H9 (cell line): ENCODE results near the gene TBXAS1. TPM values are rescaled to one million over a fixed set of nuclear protein-coding genes. Genes with fewer than 3 reads are reported as not detected.

Source experiments
- DNase-seq: peaks from one replicate; pipeline ENCODE4 v3.0.0-alpha.2; 2017
- H2AFZ ChIP-seq: one replicate; pipeline ENCODE4 v1.6.1; 2013; ENCODE audit warnings: mild to moderate bottlenecking, low read length, control low read depth, moderate library complexity
- H2AK5ac ChIP-seq: 2 replicates; pipeline ENCODE4 v1.6.1; 2013; ENCODE audit warnings: low read length, control low read depth, mixed read lengths; ENCODE audit not compliant: insufficient read length
- H2BK120ac ChIP-seq: one replicate; pipeline ENCODE4 v1.6.1; 2013; ENCODE audit warnings: low read depth, mild to moderate bottlenecking, low read length, control low read depth, inconsistent platforms; ENCODE audit not compliant: poor library complexity, severe bottlenecking
- H2BK12ac ChIP-seq: 2 replicates; pipeline ENCODE4 v1.6.1; 2013; ENCODE audit warnings: low read length, control low read depth, mixed read lengths, low read depth; ENCODE audit not compliant: insufficient read length
- H2BK15ac ChIP-seq: 2 replicates; pipeline ENCODE4 v1.6.1; 2013; ENCODE audit warnings: low read depth, low read length, control low read depth
- H2BK20ac ChIP-seq: one replicate; pipeline ENCODE4 v1.6.1; 2013; ENCODE audit warnings: low read depth, mild to moderate bottlenecking, low read length, control low read depth, inconsistent platforms; ENCODE audit not compliant: poor library complexity, severe bottlenecking
- H2BK5ac ChIP-seq: 2 replicates; pipeline ENCODE4 v1.6.1; 2013; ENCODE audit warnings: low read length, control low read depth, mixed read lengths; ENCODE audit not compliant: insufficient read length
- H3K14ac ChIP-seq: 2 replicates; pipeline ENCODE4 v1.6.1; 2013; ENCODE audit warnings: low read length, control low read depth; ENCODE audit not compliant: insufficient read depth
- H3K18ac ChIP-seq: 2 replicates; pipeline ENCODE4 v1.6.1; 2013; ENCODE audit warnings: low read depth, mild to moderate bottlenecking, mixed read lengths, low read length, control low read depth; ENCODE audit not compliant: insufficient read length
- H3K23ac ChIP-seq: 2 replicates; pipeline ENCODE4 v1.6.1; 2013; ENCODE audit warnings: low read length, control low read depth, mixed read lengths, low read depth; ENCODE audit not compliant: insufficient read length
- H3K23me2 ChIP-seq: 2 replicates; pipeline ENCODE4 v1.6.1; 2013; ENCODE audit warnings: low read depth, mild to moderate bottlenecking, mixed read lengths, low read length, control low read depth; ENCODE audit not compliant: insufficient read length, poor library complexity, severe bottlenecking
- H3K27ac ChIP-seq: 2 replicates; pipeline ENCODE4 v1.5.1; 2013; ENCODE audit warnings: low read length, control low read depth, mixed read lengths, low read depth; ENCODE audit not compliant: insufficient read length
- H3K27me3 ChIP-seq: 2 replicates; pipeline ENCODE4 v1.6.1; 2013; ENCODE audit warnings: low read length, control low read depth, inconsistent platforms; ENCODE audit not compliant: insufficient read depth
- H3K4ac ChIP-seq: 2 replicates; pipeline ENCODE4 v1.6.1; 2013; ENCODE audit warnings: low read depth, mild to moderate bottlenecking, control low read depth, inconsistent platforms, low read length, moderate library complexity
- H3K4me1 ChIP-seq: 2 replicates; pipeline ENCODE4 v1.6.1; 2013; ENCODE audit warnings: low read length, control low read depth, inconsistent platforms; ENCODE audit not compliant: insufficient read depth
- H3K4me2 ChIP-seq: 2 replicates; pipeline ENCODE4 v1.6.1; 2013; ENCODE audit warnings: low read length, control low read depth, mixed read lengths; ENCODE audit not compliant: insufficient read length, insufficient read depth
- H3K56ac ChIP-seq: 2 replicates; pipeline ENCODE4 v1.6.1; 2013; ENCODE audit warnings: low read depth, mild to moderate bottlenecking, mixed read lengths, low read length, control low read depth; ENCODE audit not compliant: insufficient read length
- H3K79me1 ChIP-seq: 2 replicates; pipeline ENCODE4 v1.6.1; 2013; ENCODE audit warnings: low read depth, mild to moderate bottlenecking, moderate library complexity, low read length, control low read depth, inconsistent platforms; ENCODE audit not compliant: insufficient read depth, poor library complexity, severe bottlenecking
- H3K79me2 ChIP-seq: 2 replicates; pipeline ENCODE4 v1.6.1; 2013; ENCODE audit warnings: low read length, control low read depth, inconsistent platforms; ENCODE audit not compliant: insufficient read depth
- H3K9ac ChIP-seq: 2 replicates; pipeline ENCODE4 v1.6.1; 2013; ENCODE audit warnings: low read length, control low read depth, mixed read lengths; ENCODE audit not compliant: insufficient read length; ENCODE audit errors: extremely low read depth
- H3K9me3 ChIP-seq: one replicate; pipeline ENCODE4 v1.6.1; 2013; ENCODE audit warnings: low read depth, low read length, inconsistent platforms; ENCODE audit not compliant: control insufficient read depth
- H3T11ph ChIP-seq: one replicate; pipeline ENCODE4 v1.6.1; 2013; ENCODE audit warnings: mild to moderate bottlenecking, low read length, control low read depth, inconsistent platforms
- H4K20me1 ChIP-seq: one replicate; pipeline ENCODE4 v1.6.1; 2013; ENCODE audit not compliant: control insufficient read depth, insufficient read length, insufficient read depth
- H4K5ac ChIP-seq: 2 replicates; pipeline ENCODE4 v1.6.1; 2013; ENCODE audit warnings: low read depth, mild to moderate bottlenecking, mixed read lengths, low read length, control low read depth; ENCODE audit not compliant: insufficient read length
- H4K8ac ChIP-seq: replicated peaks from 2 replicates; pipeline ENCODE4 v1.6.1; 2013; ENCODE audit warnings: low read length, control low read depth, mixed read lengths, low read depth; ENCODE audit not compliant: insufficient read length
- H4K91ac ChIP-seq: 2 replicates; pipeline ENCODE4 v1.6.1; 2013; ENCODE audit warnings: low read depth, mild to moderate bottlenecking, moderate library complexity, mixed read lengths, low read length, control low read depth; ENCODE audit not compliant: insufficient read length
- H3K27ac Mint-ChIP-seq, 3 experiments: 2 replicates in 2 of 3; 3 replicates in 1 of 3; pipeline ENCODE4 v1.8.0; 2020 to 2021; ENCODE audit warnings: mixed read lengths in 3 of 3, mild to moderate bottlenecking in 1 of 3, moderate library complexity in 1 of 3
- H3K27me3 Mint-ChIP-seq: 2 replicates; pipeline ENCODE4 v1.8.0; 2021; ENCODE audit warnings: low read depth, mild to moderate bottlenecking, moderate library complexity, mixed read lengths
- H3K36me3 Mint-ChIP-seq, 3 experiments: 2 replicates in 2 of 3; 3 replicates in 1 of 3; pipeline ENCODE4 v1.8.0; 2020 to 2021; ENCODE audit warnings: low read depth in 3 of 3, mixed read lengths in 3 of 3; ENCODE audit not compliant: insufficient read depth in 1 of 3
- H3K4me1 Mint-ChIP-seq, 2 experiments: 2 replicates each; pipeline ENCODE4 v1.8.0; 2020; ENCODE audit warnings: mixed read lengths in 2 of 2
- H3K4me3 Mint-ChIP-seq, 2 experiments: 2 replicates in 1 of 2; 3 replicates in 1 of 2; pipeline ENCODE4 v1.8.0; 2020 to 2021; ENCODE audit warnings: mild to moderate bottlenecking in 2 of 2, mixed read lengths in 2 of 2, moderate library complexity in 1 of 2
- H3K9me3 Mint-ChIP-seq, 2 experiments: 2 replicates in 1 of 2; 3 replicates in 1 of 2; pipeline ENCODE4 v1.8.0; 2020; ENCODE audit warnings: mild to moderate bottlenecking in 2 of 2, mixed read lengths in 2 of 2, moderate library complexity in 1 of 2
- CTCF ChIP-seq: fragments of 200-600 bp; sonication (generic); conservative IDR thresholded peaks from 3 replicates; pipeline ENCODE4 v1.8.0; 2021; ENCODE audit warnings: antibody characterized with exemption, mild to moderate bottlenecking
- WGBS: extraction: QIAGEN DNeasy Blood & Tissue Kit; methylation state at CpG from one replicate; pipeline ENCODE4 v1.1.7; 2013; ENCODE audit warnings: missing lambda C conversion rate, low lambda C conversion rate, mixed read lengths; ENCODE audit not compliant: insufficient read length; ENCODE audit errors: extremely low coverage; 5-methylcytosine and 5-hydroxymethylcytosine counted together
- total RNA-seq: library from RNA; stranded (reverse); gene quantifications from 2 replicates; pipeline ENCODE4 v1.2.1, GENCODE V29; 2021

TBXAS1 gene
- total RNA-seq, 1 experiment from 2014 or later = 0.39 TPM

DNA sequence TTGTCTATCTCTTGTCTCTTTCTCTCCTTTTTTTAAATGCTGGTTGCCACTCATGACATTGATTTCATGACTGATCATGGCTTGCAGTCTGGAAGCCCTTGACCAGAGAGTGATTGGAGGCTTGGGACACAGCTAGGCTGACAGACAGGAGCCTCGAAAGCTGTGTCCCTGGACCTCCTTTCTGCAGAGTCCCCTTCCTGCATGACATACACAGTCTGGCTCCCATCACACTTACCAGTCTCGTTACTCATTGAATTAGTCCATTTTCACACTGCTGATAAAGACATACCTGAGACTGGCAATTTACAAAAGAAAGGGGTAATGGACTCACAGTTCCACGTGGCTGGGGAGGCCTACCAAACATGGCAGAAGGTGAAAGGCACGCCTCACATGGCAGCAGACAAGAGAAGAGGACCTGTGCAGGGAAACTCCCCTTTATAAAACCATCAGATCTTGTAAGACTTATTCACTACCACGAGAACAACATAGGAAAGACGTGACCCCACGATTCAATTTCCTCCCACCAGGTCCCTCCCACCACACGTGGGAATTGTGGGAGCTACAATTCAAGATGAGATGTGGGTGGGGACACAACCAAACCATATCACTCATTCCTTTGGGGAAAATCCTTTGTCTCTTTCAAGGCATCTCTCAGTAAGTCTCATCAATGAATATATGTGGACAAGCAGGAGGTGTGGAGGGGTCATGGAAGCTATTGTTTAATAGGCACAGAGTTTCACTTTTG lies 102.3 kb downstream of the TBXAS1 start:
- H3K4me1 ChIP-seq = peaks cover 2% of the 10 kb centered on the region; the same call in 1 of the 2 replicates
- no peak overlapping the region for H3K4me2 ChIP-seq
- no peaks in the 10 kb centered on the region for H3K23me2 ChIP-seq
- no peak overlapping the region for H4K8ac ChIP-seq
- no peak overlapping the region for H3K14ac ChIP-seq
- H3K4me1 Mint-ChIP-seq = peaks cover 5 to 6% of the 10 kb centered on the region in 2 experiments
- no peak overlapping the region for H2BK12ac ChIP-seq
- H3K23ac ChIP-seq = no peak overlapping the region
- H3K9me3 Mint-ChIP-seq = no peaks in the 10 kb centered on the region; a peak in 1 of 5 replicates
- H3K27me3 ChIP-seq = no peaks in the 10 kb centered on the region
- H2AK5ac ChIP-seq = no peak overlapping the region
- no CpG with 5 or more reads among the region's 8 CpGs for WGBS
- H4K20me1 ChIP-seq = no peaks in the 10 kb centered on the region
- no peak overlapping the region for H3T11ph ChIP-seq
- no peaks in the 10 kb centered on the region for H3K9me3 ChIP-seq
- peak overlapping the region in 1 of 3 experiments; percentile 34; a peak in 1 of 7 replicates for H3K27ac Mint-ChIP-seq
- no peak overlapping the region for H3K9ac ChIP-seq
- H3K56ac ChIP-seq = no peak overlapping the region
- no peaks in the 10 kb centered on the region for H3K79me2 ChIP-seq
- no peak for TF ChIP-seq CTCF
- H3K27me3 Mint-ChIP-seq = peaks cover 2% of the 10 kb centered on the region
- H3K18ac ChIP-seq = no peak overlapping the region
- no peak for DNase-seq
- no peak overlapping the region for H2AFZ ChIP-seq
- no peak overlapping the region for H3K4me3 Mint-ChIP-seq
- H3K4ac ChIP-seq = no peak overlapping the region
- H4K5ac ChIP-seq = no peak overlapping the region
- H4K91ac ChIP-seq = no peak overlapping the region
- H3K27ac ChIP-seq = no peak overlapping the region
- H3K36me3 Mint-ChIP-seq = no peaks in the 10 kb centered on the region
- no peak overlapping the region for H2BK15ac ChIP-seq
- no peak overlapping the region for H2BK20ac ChIP-seq
- H3K79me1 ChIP-seq = no peaks in the 10 kb centered on the region
- no peak overlapping the region for H2BK120ac ChIP-seq
- no peak overlapping the region for H2BK5ac ChIP-seq
